Trophoblast cell (in vitro differentiated cells and primary cell): Measurements from ENCODE around the gene VPS13D.

Experiments used
- DNase-seq, 2 donors: peaks; one replicate each; pipeline ENCODE4 v3.0.0-alpha.2; 2016
- H2AFZ ChIP-seq: 2 replicates; pipeline ENCODE4 v1.6.1; 2013; ENCODE audit warnings: low read length, moderate library complexity, mild to moderate bottlenecking; ENCODE audit not compliant: insufficient read depth, poor library complexity
- H2AK5ac ChIP-seq: 2 replicates; pipeline ENCODE4 v1.6.1; 2013; ENCODE audit warnings: mild to moderate bottlenecking, low read length
- H2BK120ac ChIP-seq: 2 replicates; pipeline ENCODE4 v1.6.1; 2013; ENCODE audit warnings: low read length, mild to moderate bottlenecking, moderate library complexity; ENCODE audit not compliant: insufficient read depth, poor library complexity
- H2BK12ac ChIP-seq: 2 replicates; pipeline ENCODE4 v1.6.1; 2013; ENCODE audit warnings: mild to moderate bottlenecking, low read length, moderate library complexity
- H2BK5ac ChIP-seq: 2 replicates; pipeline ENCODE4 v1.6.1; 2013; ENCODE audit warnings: low read length, low read depth, moderate library complexity, mild to moderate bottlenecking; ENCODE audit not compliant: poor library complexity
- H3K14ac ChIP-seq: 2 replicates; pipeline ENCODE4 v1.6.1; 2013; ENCODE audit warnings: mild to moderate bottlenecking, low read length
- H3K18ac ChIP-seq: 2 replicates; pipeline ENCODE4 v1.6.1; 2013; ENCODE audit warnings: mild to moderate bottlenecking, low read length
- H3K23ac ChIP-seq: 2 replicates; pipeline ENCODE4 v1.6.1; 2013; ENCODE audit warnings: low read length
- H3K27ac ChIP-seq: 2 replicates; pipeline ENCODE4 v1.5.1; 2013; ENCODE audit warnings: low read depth, mild to moderate bottlenecking, inconsistent platforms, low read length, moderate library complexity
- H3K27me3 ChIP-seq: 2 replicates; pipeline ENCODE4 v1.6.1; 2013; ENCODE audit warnings: inconsistent platforms, mild to moderate bottlenecking, low read length, moderate library complexity; ENCODE audit not compliant: insufficient read depth
- H3K36me3 ChIP-seq, 2 experiments: 1 replicate in 1 of 2; 2 replicates in 1 of 2; pipeline ENCODE4 v1.6.1; 2013; ENCODE audit warnings: low read length in 2 of 2, mild to moderate bottlenecking in 2 of 2, moderate library complexity in 1 of 2; ENCODE audit not compliant: insufficient read depth in 2 of 2, control insufficient read depth in 1 of 2
- H3K4ac ChIP-seq: 2 replicates; pipeline ENCODE4 v1.6.1; 2013; ENCODE audit warnings: low read depth, mild to moderate bottlenecking, low read length, moderate library complexity
- H3K4me1 ChIP-seq, 2 experiments: 1 replicate in 1 of 2; 2 replicates in 1 of 2; pipeline ENCODE4 v1.6.1; 2013; ENCODE audit warnings: low read length in 2 of 2, mild to moderate bottlenecking in 2 of 2, moderate library complexity in 1 of 2; ENCODE audit not compliant: insufficient read depth in 2 of 2, control insufficient read depth in 1 of 2
- H3K4me2 ChIP-seq: 2 replicates; pipeline ENCODE4 v1.6.1; 2013; ENCODE audit warnings: inconsistent platforms, mild to moderate bottlenecking, low read length, moderate library complexity
- H3K4me3 ChIP-seq: 2 replicates; pipeline ENCODE4 v1.5.1; 2013; ENCODE audit warnings: mild to moderate bottlenecking, low read depth, low read length, inconsistent platforms
- H3K79me1 ChIP-seq: one replicate; pipeline ENCODE4 v1.6.1; 2013; ENCODE audit warnings: low read length
- H3K79me2 ChIP-seq: 2 replicates; pipeline ENCODE4 v1.6.1; 2013; ENCODE audit warnings: low read length, mild to moderate bottlenecking; ENCODE audit not compliant: control insufficient read depth, insufficient read depth, poor library complexity
- H3K9ac ChIP-seq: 2 replicates; pipeline ENCODE4 v1.6.1; 2013; ENCODE audit warnings: mild to moderate bottlenecking, low read length
- H3K9me3 ChIP-seq: 2 replicates; pipeline ENCODE4 v1.6.1; 2013; ENCODE audit warnings: low read depth, mild to moderate bottlenecking, control low read depth, inconsistent platforms, low read length; ENCODE audit not compliant: insufficient read depth
- H4K12ac ChIP-seq: 2 replicates; pipeline ENCODE4 v1.6.1; 2013; ENCODE audit warnings: low read depth, mild to moderate bottlenecking, low read length, moderate library complexity
- H4K8ac ChIP-seq: 2 replicates; pipeline ENCODE4 v1.6.1; 2013; ENCODE audit warnings: low read depth, mild to moderate bottlenecking, low read length, moderate library complexity
- H4K91ac ChIP-seq: one replicate; pipeline ENCODE4 v1.6.1; 2013; ENCODE audit warnings: low read depth, mild to moderate bottlenecking, low read length, moderate library complexity
- WGBS: extraction: QIAGEN DNeasy Blood & Tissue Kit; methylation state at CpG from one replicate; pipeline ENCODE4 v1.1.7; 2013; ENCODE audit warnings: missing lambda C conversion rate; ENCODE audit not compliant: insufficient read length, insufficient coverage; ENCODE audit errors: extremely low coverage; 5-methylcytosine and 5-hydroxymethylcytosine counted together

The VPS13D gene

GRCh38 chr1:12475101-12475500 is 245.3 kb downstream of the VPS13D start:
- Histone ChIP-seq H2AK5ac (no peak overlapping the region), H2BK5ac (no peak overlapping the region), H3K27me3 (no peaks in the 10 kb centered on the region), H3K9me3 (peaks cover 2% of the 10 kb centered on the region), H3K4ac (no peak overlapping the region), H3K9ac (no peak overlapping the region), H3K36me3 (peaks cover 6 to 10% of the 10 kb centered on the region in 2 experiments), H3K4me2 (no peak overlapping the region), H3K4me1 (peaks cover 0 to 3% of the 10 kb centered on the region in 2 experiments), H4K8ac (no peak overlapping the region), H3K27ac (no peak overlapping the region), H3K23ac (no peak overlapping the region), H2BK120ac (no peak overlapping the region), H3K18ac (no peak overlapping the region), H3K14ac (no peak overlapping the region), H3K79me2 (no peaks in the 10 kb centered on the region), H4K91ac (no peak overlapping the region), H2AFZ (no peak overlapping the region), H3K79me1 (no peaks in the 10 kb centered on the region), H2BK12ac (no peak overlapping the region), H4K12ac (no peak overlapping the region), H3K4me3 (no peak overlapping the region)
- WGBS: no CpG with 5 or more reads among the region's 1 CpG
- no peak for DNase-seq

DNA sequence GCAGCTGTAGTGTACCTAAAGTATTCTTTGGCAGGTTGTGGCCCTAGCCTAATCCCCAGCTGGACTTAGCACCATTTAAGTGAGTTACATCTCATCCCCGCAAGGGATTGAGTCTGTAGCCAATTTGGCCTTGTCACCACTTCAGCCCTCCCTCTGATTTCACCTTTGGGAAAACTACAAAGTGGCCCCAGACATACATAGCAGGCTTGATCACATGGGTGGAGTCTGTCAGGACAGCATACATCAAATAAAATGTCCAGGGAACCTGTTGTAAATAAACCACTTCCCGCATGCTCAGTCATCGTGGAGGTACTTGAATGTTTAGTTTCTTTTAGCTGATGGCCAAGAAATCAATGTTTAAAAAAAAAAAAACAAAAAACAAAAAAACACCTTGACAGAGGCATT is 245.7 kb downstream of the VPS13D start:
- no peak overlapping the region for H2BK12ac ChIP-seq
- no peak overlapping the region for H3K14ac ChIP-seq
- H3K4me2 ChIP-seq: no peak overlapping the region
- no peak overlapping the region for H2AK5ac ChIP-seq
- H3K9me3 ChIP-seq: peaks cover 2% of the 10 kb centered on the region
- H3K79me2 ChIP-seq: no peaks in the 10 kb centered on the region
- H3K23ac ChIP-seq: no peak overlapping the region
- peaks cover 6 to 11% of the 10 kb centered on the region in 2 experiments for H3K36me3 ChIP-seq
- H4K12ac ChIP-seq: no peak overlapping the region
- no peak overlapping the region for H3K18ac ChIP-seq
- no peak overlapping the region for H4K8ac ChIP-seq
- WGBS: no CpG with 5 or more reads among the region's 3 CpGs
- peaks cover 0 to 3% of the 10 kb centered on the region in 2 experiments for H3K4me1 ChIP-seq
- no peak overlapping the region for H3K4me3 ChIP-seq
- no peak overlapping the region for H3K27ac ChIP-seq
- no peak overlapping the region for H2BK5ac ChIP-seq
- no peaks in the 10 kb centered on the region for H3K27me3 ChIP-seq
- H3K4ac ChIP-seq: no peak overlapping the region
- DNase-seq: no peak
- H2BK120ac ChIP-seq: no peak overlapping the region
- no peak overlapping the region for H4K91ac ChIP-seq
- H3K79me1 ChIP-seq: no peaks in the 10 kb centered on the region
- H2AFZ ChIP-seq: no peak overlapping the region
- no peak overlapping the region for H3K9ac ChIP-seq

DNA sequence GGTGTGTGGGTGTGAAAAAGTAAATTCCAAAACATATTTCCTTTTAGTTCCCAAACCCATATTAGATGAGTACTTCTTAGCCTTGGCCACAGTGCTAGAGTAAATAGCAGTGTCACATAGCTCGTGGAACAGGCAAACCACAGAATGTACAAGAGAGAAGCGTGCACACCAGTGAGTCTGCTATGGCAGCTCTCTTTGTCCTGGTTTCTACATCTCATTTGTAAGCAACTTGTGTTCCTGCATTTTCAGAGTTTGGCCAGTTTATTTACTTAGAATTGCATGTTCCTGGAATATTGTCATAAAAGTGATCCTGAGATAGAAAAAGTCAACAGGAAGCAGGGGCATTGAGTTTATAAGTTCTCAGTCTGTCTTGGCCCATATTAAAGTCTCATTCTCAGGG is 246.1 kb downstream of the VPS13D start:
- peaks cover 2 to 6% of the 10 kb centered on the region in 2 experiments for H3K4me1 ChIP-seq
- H3K4me2 ChIP-seq: no peak overlapping the region
- H3K14ac ChIP-seq: no peak overlapping the region
- H3K9me3 ChIP-seq: peaks cover 2% of the 10 kb centered on the region
- no peak overlapping the region for H2AFZ ChIP-seq
- H3K27me3 ChIP-seq: no peaks in the 10 kb centered on the region
- H3K18ac ChIP-seq: no peak overlapping the region
- H3K79me1 ChIP-seq: peaks cover under 1% of the 10 kb centered on the region
- peaks cover 6 to 11% of the 10 kb centered on the region in 2 experiments for H3K36me3 ChIP-seq
- H3K4me3 ChIP-seq: no peak overlapping the region
- H4K91ac ChIP-seq: no peak overlapping the region
- H2AK5ac ChIP-seq: no peak overlapping the region
- no peak overlapping the region for H2BK12ac ChIP-seq
- DNase-seq: no peak
- H3K27ac ChIP-seq: no peak overlapping the region
- no peak overlapping the region for H4K12ac ChIP-seq
- H3K23ac ChIP-seq: no peak overlapping the region
- no CpG with 5 or more reads among the region's 2 CpGs for whole genome bisulfite sequencing
- H2BK5ac ChIP-seq: no peak overlapping the region
- H3K4ac ChIP-seq: no peak overlapping the region
- no peaks in the 10 kb centered on the region for H3K79me2 ChIP-seq
- no peak overlapping the region for H2BK120ac ChIP-seq
- no peak overlapping the region for H3K9ac ChIP-seq
- no peak overlapping the region for H4K8ac ChIP-seq

DNA sequence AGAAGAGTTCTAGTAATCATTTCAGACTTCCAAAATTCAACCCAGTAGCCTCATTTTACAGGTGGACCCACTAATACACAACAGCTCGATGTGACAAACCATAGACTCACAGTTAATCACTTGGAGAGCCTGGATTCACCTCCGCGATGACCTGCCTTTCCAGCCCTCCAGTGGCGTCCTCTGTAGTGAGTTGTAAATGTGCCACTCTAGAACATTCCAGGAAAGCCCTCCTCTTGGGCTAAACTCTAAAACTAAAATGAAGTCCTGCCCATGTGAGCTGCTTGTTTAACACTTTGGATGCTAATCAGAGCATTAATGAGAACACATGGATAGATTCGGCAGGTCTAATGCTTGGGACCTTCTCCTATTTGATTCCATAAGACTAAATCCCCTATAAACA is 247.5 kb downstream of the VPS13D start:
- Histone ChIP-seq H4K12ac (no peak overlapping the region), H3K4me1 (peaks cover 5 to 10% of the 10 kb centered on the region in 2 experiments), H3K14ac (no peak overlapping the region), H3K23ac (no peak overlapping the region), H2BK12ac (no peak overlapping the region), H3K27me3 (no peaks in the 10 kb centered on the region), H3K4me3 (no peak overlapping the region), H3K27ac (no peak overlapping the region), H3K36me3 (peaks cover 6 to 11% of the 10 kb centered on the region in 2 experiments), H3K9ac (no peak overlapping the region), H2BK120ac (no peak overlapping the region), H4K8ac (no peak overlapping the region), H3K79me2 (no peaks in the 10 kb centered on the region), H3K79me1 (peaks cover 3% of the 10 kb centered on the region), H3K9me3 (peaks cover 2% of the 10 kb centered on the region), H3K4ac (no peak overlapping the region), H2AFZ (no peak overlapping the region), H3K4me2 (no peak overlapping the region), H2BK5ac (no peak overlapping the region), H2AK5ac (no peak overlapping the region), H4K91ac (no peak overlapping the region), H3K18ac (no peak overlapping the region)
- no CpG with 5 or more reads among the region's 5 CpGs for WGBS
- no peak for DNase-seq
